Activated CD4-positive, alpha-beta T cell treated with anti-CD3 and anti-CD28 coated beads, Interleukin-2, Interleukin-6, amounts not matched to agents 100 ng/mL and 50 ng/mL, durations not matched to agents 16 hours and 8 hours (primary cell): Measurements from ENCODE around the gene EXOC8.

Experiments used
- DNase-seq: peaks from one replicate; pipeline ENCODE4 v3.0.0-alpha.2; 2020

The EXOC8 gene

GRCh38 chr1:231311720-231312431, 25.8 kb downstream of the EXOC8 start:
- no peak for DNase-seq

DNA sequence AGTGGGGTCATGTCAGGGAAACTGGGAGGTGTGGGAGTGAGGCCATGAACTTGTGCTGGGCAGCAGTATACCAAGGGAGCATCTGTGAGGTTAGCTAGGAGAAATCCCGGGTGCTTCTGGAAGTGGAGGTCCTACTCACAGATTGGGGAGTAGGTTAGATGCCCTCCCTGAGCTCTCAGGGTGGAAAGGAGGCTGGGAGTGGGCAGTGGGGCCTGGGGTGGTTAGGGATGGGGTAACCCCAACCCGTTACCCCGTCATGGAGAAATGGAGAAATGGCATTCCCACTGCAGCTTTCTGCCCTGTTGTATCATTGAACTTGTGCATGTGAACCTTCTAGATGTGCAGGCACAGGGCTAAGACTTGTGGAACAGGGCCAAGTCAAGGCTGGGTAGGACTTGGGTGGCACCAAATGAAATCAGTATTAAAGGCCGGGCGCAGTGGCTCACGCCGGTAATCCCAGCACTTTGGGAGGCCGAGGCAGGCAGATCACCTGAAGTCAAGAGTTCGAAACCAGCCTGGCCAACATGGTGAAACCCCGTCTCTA, 27.2 kb downstream of the EXOC8 start:
- no peak for DNase-seq

DNA sequence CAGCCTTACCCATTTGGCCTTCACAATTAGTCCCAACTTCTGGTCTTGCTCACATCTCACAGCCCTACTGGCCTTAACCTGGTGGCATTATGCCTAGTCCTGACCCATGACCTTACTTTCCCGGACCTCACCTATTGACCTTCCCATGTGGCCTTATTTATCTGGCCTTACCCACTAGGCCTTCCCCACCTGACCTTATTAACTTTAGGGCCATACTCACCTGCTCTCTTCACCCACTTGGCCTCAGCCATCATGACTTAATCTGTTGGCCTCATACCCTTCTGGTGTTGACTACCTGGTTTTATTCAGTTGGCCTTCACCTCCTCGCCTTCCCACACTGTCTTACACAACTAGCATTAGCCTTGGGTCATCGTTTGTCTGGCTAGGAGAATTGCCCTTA, 35.7 kb downstream of the EXOC8 start:
- no peak for DNase-seq

DNA sequence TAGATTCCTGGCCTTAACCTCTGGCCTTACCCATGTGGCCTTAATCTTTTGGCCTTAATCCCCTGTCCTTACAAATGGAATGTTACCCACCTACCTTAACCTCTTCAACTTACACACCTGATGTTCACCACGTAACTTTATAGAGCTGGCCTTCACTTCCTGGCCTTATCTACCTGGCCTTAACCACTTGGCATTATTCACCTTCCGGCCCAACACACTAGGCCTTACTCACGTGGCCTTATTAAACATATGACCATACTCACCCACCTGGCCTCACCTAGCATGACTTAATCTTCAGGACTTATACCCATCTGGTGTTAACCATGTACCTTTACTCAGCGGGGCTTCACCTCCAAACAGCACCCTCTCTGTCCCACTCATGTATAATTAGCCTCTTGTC, 41.7 kb downstream of the EXOC8 start:
- no peak for DNase-seq

DNA sequence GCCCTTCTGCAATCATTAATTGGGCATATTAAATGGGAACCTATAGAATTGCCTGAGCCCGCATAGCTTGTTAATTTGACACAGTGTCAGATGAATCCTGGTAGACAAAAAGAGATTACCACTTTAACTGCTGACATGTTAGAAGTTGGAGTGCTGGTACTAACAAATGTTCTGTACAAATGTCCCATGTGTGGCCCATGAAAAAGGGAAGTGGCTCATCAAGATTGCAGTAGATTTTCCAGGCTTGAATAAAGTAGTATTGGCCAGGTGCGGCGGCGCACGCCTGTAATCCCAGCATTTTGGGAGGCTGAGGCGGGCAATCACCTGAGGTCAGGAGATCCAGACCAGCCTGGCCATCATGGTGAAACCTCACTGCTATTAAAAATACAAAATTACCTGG, 51.0 kb downstream of the EXOC8 start:
- DNase-seq: no peak

DNA sequence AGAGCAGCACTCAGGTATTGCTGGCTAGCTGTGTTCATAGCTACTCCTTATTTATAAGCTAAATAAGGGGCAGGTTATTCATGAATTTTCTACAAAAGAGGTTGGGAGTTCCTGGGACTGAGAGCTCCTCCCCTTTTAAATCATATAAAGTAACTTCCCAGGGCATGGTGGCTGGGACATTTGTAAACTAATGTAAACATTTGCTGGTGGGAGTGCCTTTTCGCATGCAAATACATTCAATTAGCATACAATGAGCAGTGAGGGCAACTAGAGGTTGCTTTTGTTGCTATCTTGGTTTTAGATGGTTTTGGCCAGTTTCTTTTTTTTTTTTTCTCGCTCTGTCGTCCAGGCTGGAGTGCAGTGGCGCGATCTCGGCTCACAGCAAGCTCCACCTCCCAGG, 53.2 kb downstream of the EXOC8 start:
- DNase-seq: no peak
